ENCODE results near the gene RAD51B.
A peak's percentile ranks its signal among the peaks of the same experiment; 100 is the strongest.

The RAD51B gene

GRCh38 chr14:68684466-68685418 lies 865.2 kb downstream of the RAD51B start:
- H3K4me1 ChIP-seq (ENCODE audit: control insufficient read depth, insufficient read depth, low read length), result no peaks in the 10 kb centered on the region
- TF ChIP-seq ZNF248 (tag by site-specific recombination; IDR thresholded peaks at IDR 0.05) (no peak), BCL11B (tag by site-specific recombination; IDR thresholded peaks at IDR 0.05; ENCODE audit: low read depth) (no peak), ZNF366 (tag by site-specific recombination; conservative IDR thresholded peaks at IDR 0.05) (peak; percentile 43; the same call in 1 of the 2 replicates), ZNF423 (tag by site-specific recombination; IDR thresholded peaks at IDR 0.05) (no peak), SP3 (tag by site-specific recombination; IDR thresholded peaks at IDR 0.05) (no peak)
- no peaks in the 10 kb centered on the region for H3K9me3 ChIP-seq (ENCODE audit: control insufficient read depth, insufficient read depth, low read depth, low read length)
- ChIA-PET CTCF (no interaction called here), POLR2A (no interaction called here)
- H3K36me3 ChIP-seq (ENCODE audit: control insufficient read depth in 2 of 2, insufficient read depth in 1 of 2, low read length in 2 of 2), result no peaks in the 10 kb centered on the region
- H3K4me3 ChIP-seq (ENCODE audit: low read depth, low read length), result no peak overlapping the region
- no peak overlapping the region for H3K27ac ChIP-seq (ENCODE audit: extremely low read depth, low read depth, low read length)

DNA sequence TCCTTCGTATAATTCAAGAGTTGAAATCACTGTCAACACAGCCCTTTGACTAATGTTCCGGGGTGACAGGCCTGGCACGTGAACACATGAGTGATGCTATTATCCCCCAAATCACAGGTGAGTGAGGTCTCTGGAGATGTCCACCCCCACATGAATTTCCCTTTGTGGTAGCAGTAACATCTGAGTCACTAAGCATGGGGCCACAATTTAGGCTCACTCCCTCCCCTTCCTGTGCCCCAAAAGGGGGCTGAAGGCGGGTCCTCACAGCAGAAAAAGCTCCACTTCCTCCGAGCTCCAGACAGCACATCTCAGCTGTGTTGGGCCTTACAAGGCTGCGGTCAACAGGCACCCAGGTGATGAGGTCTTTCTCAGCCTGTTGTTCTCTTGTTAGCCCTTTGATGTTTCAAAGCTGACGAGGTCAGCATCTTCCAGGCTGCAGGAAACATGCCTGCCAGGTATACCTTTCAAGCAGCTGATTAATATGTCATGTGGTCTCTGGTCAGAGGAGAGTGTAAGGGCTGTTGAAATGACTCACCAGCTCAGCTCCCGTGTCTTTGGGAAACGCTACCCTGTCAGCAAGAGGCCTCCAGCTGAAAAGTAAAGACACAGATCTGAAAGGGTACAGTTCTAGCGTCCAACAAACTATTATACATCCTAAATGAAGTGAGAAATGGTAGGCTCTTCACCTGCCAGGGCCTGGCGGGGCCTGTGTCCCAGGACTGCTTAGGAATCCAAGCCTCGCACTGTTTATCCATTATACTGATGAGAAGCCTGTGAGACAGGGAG lies 866.0 kb downstream of the RAD51B start:
- CTCF ChIA-PET, result interaction anchor here (0.6 kb wide), 1 partner anchor 125 kb away, joined by 3 read pairs; no protein-coding TSS in a partner anchor
- Histone ChIP-seq H3K4me1 (ENCODE audit: control insufficient read depth, insufficient read depth, low read length) (no peaks in the 10 kb centered on the region), H3K27ac (ENCODE audit: extremely low read depth, low read depth, low read length) (no peak overlapping the region), H3K36me3 (ENCODE audit: control insufficient read depth in 2 of 2, insufficient read depth in 1 of 2, low read length in 2 of 2) (no peaks in the 10 kb centered on the region), H3K9me3 (ENCODE audit: control insufficient read depth, insufficient read depth, low read depth, low read length) (no peaks in the 10 kb centered on the region), H3K4me3 (ENCODE audit: low read depth, low read length) (no peak overlapping the region)
- POLR2A ChIA-PET, result interaction anchor here (1.1 kb wide), 1 partner anchor 108 kb away, joined by 3 read pairs; the partner anchor contains the start of gene ZFP36L1
- TF ChIP-seq ZNF211 (tag by site-specific recombination; IDR thresholded peaks at IDR 0.05; ENCODE audit: low read depth) (no peak), SCRT2 (tag by site-specific recombination; IDR thresholded peaks at IDR 0.05) (peak; percentile 68)

GRCh38 chr14:68686205-68686465 lies 866.6 kb downstream of the RAD51B start:
- H3K9me3 ChIP-seq (ENCODE audit: control insufficient read depth, insufficient read depth, low read depth, low read length), result no peaks in the 10 kb centered on the region
- H3K4me3 ChIP-seq (ENCODE audit: low read depth, low read length), result no peak overlapping the region
- ChIA-PET CTCF (no interaction called here), POLR2A (interaction anchor here (1.1 kb wide), 1 partner anchor 107 kb away, joined by 3 read pairs; the partner anchor contains the start of gene ZFP36L1)
- H3K4me1 ChIP-seq (ENCODE audit: control insufficient read depth, insufficient read depth, low read length), result no peaks in the 10 kb centered on the region
- TF ChIP-seq TSHZ1 (tag by site-specific recombination; IDR thresholded peaks at IDR 0.05; ENCODE audit: borderline replicate concordance) (no peak), ZEB2 (tag by site-specific recombination; IDR thresholded peaks at IDR 0.05) (no peak), MZF1 (tag by site-specific recombination; IDR thresholded peaks at IDR 0.05; ENCODE audit: borderline replicate concordance) (no peak), SP7 (tag by site-specific recombination; IDR thresholded peaks at IDR 0.05) (no peak), ZFP41 (tag by site-specific recombination; IDR thresholded peaks at IDR 0.05; ENCODE audit: borderline replicate concordance) (no peak), ZNF114 (tag by site-specific recombination; IDR thresholded peaks at IDR 0.05) (no peak)
- no peaks in the 10 kb centered on the region for H3K36me3 ChIP-seq (ENCODE audit: control insufficient read depth in 2 of 2, insufficient read depth in 1 of 2, low read length in 2 of 2)
- no peak overlapping the region for H3K27ac ChIP-seq (ENCODE audit: extremely low read depth, low read depth, low read length)

GRCh38 chr14:68686724-68687123 lies 867.1 kb downstream of the RAD51B start:
- H3K36me3 ChIP-seq (ENCODE audit: control insufficient read depth in 2 of 2, insufficient read depth in 1 of 2, low read length in 2 of 2), result no peaks in the 10 kb centered on the region
- H3K4me1 ChIP-seq (ENCODE audit: control insufficient read depth, insufficient read depth, low read length), result no peaks in the 10 kb centered on the region
- ChIA-PET CTCF (no interaction called here), POLR2A (interaction anchor here (1.1 kb wide), 1 partner anchor 107 kb away, joined by 3 read pairs; the partner anchor contains the start of gene ZFP36L1)
- no peaks in the 10 kb centered on the region for H3K9me3 ChIP-seq (ENCODE audit: control insufficient read depth, insufficient read depth, low read depth, low read length)
- no peak overlapping the region for H3K27ac ChIP-seq (ENCODE audit: extremely low read depth, low read depth, low read length)
- no peak overlapping the region for H3K4me3 ChIP-seq (ENCODE audit: low read depth, low read length)
- peak; percentile 73 for TF ChIP-seq ZNF146 (tag by site-specific recombination; IDR thresholded peaks at IDR 0.05)
- TF ChIP-seq ZNF488 (tag by site-specific recombination; IDR thresholded peaks at IDR 0.05), result no peak
- no peak for TF ChIP-seq YY2 (tag by site-specific recombination; IDR thresholded peaks at IDR 0.05)

Measured in HEK293 (cell line).